HG02943 (cell line): ENCODE data around the gene RPH3AL.

Experiments
- ATAC-seq: cut with Tn5 transposase; IDR thresholded peaks from one replicate; pipeline ENCODE4 v1.9.1; 2021; ENCODE audit warnings: mild to moderate bottlenecking, low read depth, moderate library complexity; ENCODE audit not compliant: unreplicated experiment

The RPH3AL gene, protein sequence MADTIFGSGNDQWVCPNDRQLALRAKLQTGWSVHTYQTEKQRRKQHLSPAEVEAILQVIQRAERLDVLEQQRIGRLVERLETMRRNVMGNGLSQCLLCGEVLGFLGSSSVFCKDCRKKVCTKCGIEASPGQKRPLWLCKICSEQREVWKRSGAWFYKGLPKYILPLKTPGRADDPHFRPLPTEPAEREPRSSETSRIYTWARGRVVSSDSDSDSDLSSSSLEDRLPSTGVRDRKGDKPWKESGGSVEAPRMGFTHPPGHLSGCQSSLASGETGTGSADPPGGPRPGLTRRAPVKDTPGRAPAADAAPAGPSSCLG

DNA sequence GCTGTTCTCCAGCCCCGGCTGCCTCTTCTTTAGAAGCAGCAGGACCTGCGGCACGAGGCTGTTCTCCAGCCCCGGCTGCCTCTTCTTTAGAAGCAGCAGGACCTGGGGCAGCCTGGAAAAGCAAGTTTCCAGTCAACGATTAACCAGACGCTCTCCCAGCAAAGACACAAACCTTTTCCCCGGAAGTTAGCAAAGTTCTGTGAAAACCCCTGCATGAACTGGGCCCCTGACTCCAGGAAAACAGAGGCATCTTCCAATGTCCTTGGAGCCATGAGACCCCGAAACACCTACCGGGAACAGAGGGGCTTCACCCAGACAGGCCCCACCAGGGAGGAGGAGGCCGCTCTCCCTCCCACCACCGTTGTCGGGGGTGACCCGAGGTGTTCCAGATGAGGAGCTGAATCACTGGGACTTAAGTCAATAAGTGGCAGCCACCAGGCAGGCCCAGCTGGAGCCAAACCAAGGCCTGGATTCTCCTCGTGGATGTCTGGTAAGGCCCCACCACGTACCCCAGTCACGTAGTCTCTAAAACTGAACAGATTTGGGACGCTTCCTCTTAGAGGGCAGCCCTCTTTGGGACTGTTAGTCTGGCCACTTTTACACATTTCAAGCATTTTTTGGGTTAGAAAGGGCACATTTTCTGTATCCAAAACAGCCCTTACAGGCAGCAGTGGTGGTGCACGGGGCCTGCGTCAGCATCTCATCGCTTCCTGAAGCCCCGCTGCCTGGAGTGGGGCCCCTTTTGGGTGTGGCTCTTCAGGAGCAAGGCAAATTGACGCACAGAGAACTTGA is at the start of gene RPH3AL:
TSS of gene RPH3AL (minus strand) at position 387 of the 792 bp plus-strand sequence. CDS start 25,264 bp downstream, outside the sequence.
- ATAC-seq = no peak

DNA sequence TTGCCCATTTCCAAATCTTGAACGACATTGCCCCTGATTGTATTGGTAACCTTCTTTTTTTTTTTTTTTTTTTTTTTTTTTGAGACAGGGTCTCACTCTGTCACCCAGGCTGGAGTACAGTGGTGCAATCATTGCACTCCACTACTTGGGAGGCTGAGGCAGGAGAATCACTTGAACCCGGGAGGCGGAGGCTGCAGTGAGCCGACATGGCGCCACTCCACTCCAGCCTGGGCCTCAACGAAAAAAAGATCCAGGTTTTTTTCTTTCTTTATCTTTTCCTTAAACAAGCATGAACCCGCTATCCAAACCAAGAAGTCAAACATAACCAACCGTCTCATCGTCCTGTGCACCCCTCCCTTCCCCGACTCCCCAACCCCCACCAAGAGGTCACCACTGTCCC is 47.6 kb upstream of the RPH3AL start:
- no peak for ATAC-seq

GRCh38 chr17:396788-397187 is 44.2 kb upstream of the RPH3AL start:
- no peak for ATAC-seq

DNA sequence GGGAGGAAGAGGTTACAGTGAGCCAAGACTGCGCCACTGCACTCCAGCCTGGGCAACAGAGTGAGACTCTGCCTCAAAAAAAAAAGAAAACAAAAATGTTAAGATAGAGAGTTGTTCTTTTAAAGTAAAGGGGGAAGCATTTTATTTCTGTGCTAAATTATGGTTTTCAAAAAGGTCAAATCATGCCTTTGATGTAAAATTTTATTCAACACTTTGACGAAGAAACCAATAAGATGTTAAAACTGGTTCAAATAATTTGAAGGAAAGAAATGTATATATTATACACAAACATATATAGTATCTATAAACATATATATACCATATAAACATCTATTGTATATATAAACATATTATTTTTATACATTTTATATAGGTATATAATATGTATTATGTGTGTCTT is 43.4 kb upstream of the RPH3AL start:
- ATAC-seq = no peak

DNA sequence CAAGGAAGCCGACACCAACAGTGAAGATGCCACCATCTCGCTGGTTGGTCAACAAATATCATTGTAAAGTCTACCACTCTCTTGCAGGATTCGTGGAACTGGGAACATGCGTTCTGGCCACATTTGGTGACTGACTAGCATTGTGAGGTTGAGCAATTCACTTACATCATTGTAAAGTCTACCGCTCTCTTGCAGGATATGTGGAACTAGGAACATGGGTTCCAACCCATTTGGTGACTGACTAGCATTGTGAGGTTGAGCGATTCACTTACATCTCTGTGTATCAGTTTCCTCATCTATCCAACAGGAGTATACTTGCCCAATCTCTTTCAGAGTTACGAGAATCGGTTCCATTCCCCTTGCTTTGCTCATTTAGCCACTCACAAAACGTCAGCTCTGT is 42.6 kb upstream of the RPH3AL start:
- ATAC-seq = no peak

GRCh38 chr17:394718-395095 is 42.1 kb upstream of the RPH3AL start:
- no peak for ATAC-seq

GRCh38 chr17:393806-394717 is 41.5 kb upstream of the RPH3AL start:
- ATAC-seq = no peak

GRCh38 chr17:391850-392249 is 39.2 kb upstream of the RPH3AL start:
- no peak for ATAC-seq

DNA sequence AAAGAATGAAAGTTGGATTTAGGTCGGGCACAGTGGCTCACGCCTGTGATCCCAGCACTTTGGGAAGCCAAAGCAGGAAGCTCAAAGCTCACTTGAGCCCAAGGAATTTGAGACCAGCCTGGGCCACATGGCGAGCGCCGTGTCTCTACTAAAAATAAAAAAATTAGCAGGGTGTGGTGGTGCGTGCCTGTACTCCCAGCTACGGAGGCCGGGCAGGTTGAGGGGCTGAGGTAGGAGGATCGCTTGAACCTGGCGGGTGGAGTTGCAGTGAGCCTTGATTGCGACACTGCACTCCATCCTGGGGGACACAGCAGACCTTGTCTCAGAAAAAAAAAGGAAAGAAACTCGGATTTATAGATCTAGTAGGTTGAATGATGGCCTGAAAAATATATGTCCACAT is 37.4 kb upstream of the RPH3AL start:
- ATAC-seq = no peak

- ATAC-seq = no peak
Observed at GRCh38 chr17:388087-388486, 35.5 kb upstream of the RPH3AL start.

DNA sequence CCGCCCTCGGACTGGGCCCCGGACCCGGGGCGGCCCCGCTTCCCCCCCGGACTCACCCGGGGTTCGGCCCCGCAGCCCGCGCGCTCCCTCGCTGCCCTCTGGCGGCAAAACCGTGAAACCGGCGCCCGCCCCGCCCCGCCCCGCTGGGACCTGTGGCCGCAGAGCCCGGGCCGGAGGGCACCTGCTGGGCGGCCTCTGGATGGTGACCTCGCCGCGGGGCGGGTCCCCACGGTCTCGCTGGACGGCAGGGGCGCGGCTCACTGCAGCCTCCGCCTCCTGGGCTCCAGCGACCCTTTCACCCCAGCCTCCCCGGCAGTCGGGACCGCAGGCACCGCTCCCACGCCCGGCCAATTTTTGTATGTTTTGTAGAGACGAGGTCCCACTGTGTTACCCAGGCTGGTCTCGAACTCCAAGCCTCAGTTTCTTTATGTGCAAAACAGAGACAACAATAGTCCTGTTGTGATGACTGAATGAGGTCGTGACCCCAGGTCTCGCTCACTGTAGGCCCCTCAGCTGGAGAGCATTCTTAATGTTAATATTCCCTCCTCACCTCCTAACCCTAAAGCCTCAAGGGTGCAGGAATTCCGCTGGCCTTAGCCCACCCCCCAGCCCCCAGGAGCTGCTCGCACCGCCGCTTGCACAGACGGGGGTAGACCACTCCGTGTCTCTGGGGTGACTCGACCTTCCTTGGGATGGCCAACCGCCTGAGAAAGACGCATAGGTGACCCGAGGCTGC is 33.7 kb upstream of the RPH3AL start:
- no peak for ATAC-seq

- ATAC-seq = no peak
Observed at GRCh38 chr17:385836-386140, 33.2 kb upstream of the RPH3AL start.

- no peak for ATAC-seq
Observed at GRCh38 chr17:385178-385835, 32.7 kb upstream of the RPH3AL start.

- no peak for ATAC-seq
Observed at GRCh38 chr17:384622-385177, 32.1 kb upstream of the RPH3AL start.

DNA sequence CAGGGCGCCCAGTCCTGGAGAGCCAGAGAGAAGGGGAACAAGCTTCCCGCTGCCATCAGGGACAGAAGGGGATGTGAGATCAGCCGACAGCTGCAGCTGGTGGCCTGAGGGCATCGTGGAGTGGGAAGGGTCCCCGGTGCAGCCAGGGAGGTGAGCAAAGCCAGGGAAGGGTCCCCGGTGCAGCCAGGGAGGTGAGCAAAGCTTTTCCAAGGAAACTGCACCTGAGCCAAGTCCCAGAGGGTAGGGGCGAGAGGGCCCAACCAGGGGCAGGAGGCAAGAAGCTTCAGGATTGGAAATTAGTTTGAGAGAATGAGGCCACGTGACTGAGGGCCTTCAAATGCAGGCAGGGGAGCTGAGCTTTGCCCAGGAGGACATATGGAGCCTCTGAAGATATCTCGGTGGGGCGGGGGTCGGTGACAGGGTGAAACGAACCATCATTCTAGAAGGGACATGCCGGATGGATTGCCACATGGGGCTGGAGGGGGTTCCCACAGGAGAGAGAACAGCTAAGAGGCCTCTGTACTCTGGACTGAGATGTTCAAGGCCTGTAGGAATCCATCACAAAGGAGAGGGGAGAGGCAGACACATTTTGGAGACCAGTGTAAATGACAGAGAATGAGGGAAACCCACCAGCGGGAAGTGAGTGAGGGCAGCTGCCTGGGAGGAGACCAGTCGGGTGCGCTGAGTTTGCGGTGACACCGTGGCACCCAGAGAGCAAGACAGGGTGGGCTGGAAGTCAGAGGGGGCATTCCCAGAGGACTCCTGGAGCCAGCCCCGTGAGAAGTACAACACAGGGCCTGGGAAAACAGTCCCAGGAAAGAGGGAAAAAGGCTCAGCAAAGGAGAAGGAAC is 31.4 kb upstream of the RPH3AL start:
- no peak for ATAC-seq

GRCh38 chr17:382644-383533 is 30.3 kb upstream of the RPH3AL start:
- no peak for ATAC-seq

DNA sequence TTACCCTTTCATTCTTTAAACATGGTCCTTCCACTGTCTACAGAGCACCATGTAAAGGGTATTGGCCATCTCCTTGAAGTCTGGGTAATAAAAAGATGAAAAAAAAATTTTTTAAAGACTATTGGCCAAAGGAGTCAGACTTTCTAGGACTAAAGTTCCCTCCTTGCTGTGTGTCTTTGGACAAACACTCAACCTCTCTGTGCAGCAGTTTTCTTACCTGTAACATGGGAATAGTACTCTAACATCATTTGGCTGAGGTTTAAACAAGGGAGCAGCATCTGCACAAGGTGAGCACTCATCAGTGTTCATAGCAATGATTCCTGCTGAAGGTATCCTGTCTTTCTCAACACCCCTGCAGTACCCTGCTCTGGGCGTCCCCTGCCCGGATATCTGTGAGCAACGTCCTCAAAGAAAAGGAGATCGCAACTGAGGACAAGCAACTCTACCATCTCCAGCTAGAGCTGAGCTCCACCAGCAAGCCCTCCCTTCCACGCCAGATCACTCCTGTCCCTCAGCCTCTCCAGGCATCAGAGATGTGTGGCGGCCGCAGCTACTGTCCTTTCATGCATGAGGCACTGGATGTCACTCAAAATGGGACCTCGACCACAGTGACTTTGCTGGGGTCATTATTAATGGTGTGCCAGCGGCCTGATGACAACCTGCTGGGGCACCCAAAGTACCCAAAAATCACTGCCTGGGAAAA is 29.5 kb upstream of the RPH3AL start:
- ATAC-seq = no peak
